Epidermal melanocyte (primary cell): ENCODE results near the gene NFIB.

Experiments
- DNase-seq: peaks from one replicate; pipeline ENCODE4 v3.0.0; 2011; ENCODE audit warnings: low spot score; ENCODE audit not compliant: insufficient read length

Gene NFIB

DNA sequence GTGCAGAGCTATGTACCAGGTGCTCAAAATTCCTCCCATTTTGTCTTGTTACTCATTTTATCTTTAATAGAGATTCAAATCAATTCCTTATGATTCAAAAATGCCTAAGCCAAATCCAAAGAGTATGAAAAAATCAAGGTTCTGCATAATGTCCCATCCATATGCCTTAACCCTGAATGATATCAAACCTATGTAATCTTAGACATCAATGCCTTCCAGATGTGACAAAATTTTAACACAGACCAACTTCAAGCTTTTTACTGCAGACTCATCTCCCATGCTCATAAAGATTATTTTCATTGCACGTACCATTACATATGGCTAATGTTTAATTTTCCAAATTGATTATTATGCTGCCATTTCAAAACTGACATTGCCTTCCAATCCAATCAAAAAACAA, 122.4 kb downstream of the NFIB start:
- no peak for DNase-seq

DNA sequence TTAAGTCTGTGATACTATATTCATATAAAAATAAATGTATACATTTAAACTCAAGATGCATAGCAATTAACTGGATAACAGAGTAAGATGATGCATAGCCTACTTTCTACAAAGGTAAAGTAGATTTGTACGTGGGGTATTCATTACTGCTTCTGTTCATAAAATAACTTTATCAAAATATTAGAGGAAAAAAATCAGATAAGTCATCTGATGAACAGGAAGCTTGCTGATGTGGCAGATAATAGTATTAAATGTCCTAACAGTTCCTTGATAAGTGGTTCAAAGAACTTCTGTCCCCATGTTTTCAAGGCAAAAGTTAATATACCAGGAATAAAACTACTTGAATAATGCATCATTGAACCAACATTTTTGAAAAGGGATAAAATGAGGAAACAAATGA, 123.7 kb downstream of the NFIB start:
- no peak for DNase-seq

DNA sequence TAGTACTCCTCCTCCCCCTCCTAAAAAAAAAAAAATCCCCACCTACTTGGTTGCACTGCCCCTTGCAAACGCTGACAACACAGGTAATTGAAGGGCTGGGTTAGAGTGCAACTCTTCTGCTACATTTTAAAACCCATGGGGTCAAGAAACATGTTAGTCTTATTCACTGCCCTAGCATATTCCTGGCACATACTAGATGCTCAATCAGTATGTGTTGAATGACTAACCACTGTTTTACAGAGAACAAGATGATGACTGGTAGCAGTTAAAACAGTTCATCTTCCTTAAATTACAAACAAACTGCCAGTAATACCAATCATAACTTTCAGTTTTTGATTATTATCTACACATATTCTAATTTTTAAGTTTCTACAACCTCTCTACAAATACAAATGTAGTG, 124.4 kb downstream of the NFIB start:
- DNase-seq, result no peak

DNA sequence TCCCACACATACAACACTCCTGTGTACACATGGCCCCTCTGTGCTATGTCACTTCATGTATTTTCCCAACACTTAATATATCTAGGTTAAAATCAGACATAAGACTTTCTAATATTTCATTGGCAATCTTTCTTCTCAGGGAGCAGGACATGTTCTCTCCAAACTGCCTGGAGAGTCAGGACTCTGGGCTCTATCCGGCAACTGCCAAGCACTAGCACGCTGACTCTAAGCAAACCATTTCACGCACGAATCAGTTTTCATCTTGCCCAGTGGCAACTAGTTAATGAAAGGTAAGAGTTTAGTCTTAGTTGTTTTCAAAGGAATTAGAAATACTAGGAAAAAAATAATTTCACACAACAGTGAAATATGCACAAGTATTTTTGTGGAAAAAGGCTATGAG, 124.8 kb downstream of the NFIB start:
- no peak for DNase-seq

DNA sequence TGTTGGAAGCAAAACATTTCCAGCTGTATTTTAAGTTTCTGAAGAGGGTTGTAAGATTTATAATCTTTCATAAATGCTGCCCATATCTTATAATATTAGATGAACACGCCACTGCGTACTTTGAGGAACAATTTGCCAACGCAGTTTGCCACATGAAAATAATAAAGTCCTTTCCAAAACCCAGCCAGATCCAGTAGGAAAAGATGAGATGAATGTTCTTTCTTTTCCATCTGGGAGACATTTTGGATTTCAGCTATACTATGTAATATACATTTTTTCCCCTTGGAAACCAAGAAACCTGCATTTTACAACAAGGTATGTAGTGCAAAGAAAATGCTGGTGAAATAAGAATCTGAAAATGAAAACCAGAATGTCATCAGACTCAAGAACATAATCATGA, 125.4 kb downstream of the NFIB start:
- no peak for DNase-seq

DNA sequence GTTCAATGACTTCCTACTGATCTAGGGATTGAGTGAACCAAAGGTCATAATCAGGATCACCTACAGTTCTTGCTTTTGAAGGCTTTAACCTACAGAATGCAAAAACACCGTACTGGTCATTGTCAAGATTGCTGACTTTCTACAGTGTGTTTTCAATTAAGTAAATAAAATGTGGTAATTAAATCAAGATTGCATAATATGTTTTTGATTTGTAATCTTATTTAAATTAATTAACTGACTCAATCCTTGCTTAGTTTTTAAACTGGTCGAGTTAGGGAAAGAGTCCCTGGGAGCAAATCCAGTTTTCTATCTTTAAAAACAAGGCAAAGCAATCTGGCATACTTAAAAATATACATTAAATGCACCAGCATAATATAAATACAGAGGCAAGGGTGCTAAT, 125.9 kb downstream of the NFIB start:
- DNase-seq, result no peak

DNA sequence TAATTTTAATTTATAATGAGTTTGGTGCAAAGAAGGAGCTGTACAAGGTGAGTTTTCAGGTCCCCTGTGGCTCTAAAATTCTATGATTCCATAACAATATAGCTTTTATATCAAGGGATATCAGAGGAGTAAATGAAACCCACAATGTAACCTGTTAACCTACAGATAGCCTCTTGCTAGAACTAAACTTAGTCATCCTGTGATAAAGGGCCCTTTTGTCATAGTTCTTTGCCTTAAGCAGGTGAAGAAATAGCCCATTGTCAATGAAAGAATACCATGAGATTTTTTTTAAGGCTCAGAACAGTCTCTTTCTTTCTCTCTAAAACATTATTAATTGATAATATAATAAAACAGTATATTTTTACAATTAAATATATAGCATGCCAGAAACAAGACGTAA, 127.8 kb downstream of the NFIB start:
- DNase-seq, result no peak

DNA sequence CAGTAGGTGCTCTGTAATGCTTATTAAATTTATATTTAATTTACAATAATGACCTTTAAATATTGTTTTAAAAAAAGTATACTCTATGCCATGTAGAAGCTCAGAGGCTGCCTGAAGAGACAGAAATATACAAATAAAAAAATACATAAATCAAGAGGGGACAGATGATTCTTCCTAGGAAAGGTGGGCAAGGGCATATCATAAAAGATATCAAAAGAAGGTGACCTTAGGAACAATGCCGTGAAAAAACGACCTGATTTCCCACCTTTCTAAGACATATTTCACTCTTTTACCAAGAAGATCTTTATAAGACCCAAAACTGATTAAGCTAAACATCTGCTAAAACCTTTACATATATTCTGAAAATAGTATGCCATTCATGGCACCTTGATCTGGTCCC, 128.9 kb downstream of the NFIB start:
- DNase-seq, result no peak

DNA sequence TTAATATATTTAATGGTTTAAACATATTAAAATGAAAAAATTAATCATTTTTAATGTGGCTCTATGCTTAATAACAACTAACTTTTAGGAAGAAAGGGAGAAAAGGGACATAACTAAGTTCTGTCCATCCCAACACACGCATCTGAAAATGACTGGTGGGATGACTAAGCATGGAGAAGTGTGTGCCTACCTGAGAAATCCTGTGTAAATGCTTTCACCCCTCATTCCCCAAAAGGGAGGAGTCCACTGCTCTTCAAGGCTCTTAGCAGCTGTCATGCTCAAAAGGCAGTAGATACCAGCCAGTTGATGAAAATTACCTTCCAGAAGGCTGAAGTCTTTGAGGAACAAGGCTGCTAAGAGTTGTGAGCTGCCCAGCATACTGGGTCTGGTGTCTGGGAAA, 130.9 kb downstream of the NFIB start:
- DNase-seq, result no peak

DNA sequence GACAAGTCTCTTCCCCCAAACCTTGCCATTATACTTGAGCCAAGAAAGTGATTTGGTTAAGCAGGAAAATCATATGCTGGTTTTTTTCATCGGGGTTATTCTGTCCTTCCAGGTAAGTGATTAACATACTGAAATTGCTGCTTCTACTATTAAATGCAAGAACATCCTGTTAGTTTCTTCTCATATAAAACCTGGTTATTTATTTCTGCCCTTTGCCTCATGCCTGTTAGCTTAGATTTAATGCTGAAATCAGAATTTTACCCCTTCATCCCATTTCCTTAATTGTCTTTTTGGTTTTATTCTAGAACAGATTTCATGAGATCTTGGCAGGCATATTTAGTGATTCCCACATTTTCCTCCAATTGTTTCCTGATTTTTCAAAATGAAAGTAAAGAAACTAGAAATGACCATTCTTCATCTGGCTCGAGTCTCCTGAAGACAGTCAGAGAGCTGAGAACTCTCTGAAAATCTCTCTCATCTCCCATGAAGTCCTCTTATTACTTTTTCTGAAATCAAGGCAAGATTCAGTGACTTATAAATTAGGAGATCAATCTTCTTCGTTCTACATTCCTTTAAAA, 132.9 kb downstream of the NFIB start:
- DNase-seq, result no peak

DNA sequence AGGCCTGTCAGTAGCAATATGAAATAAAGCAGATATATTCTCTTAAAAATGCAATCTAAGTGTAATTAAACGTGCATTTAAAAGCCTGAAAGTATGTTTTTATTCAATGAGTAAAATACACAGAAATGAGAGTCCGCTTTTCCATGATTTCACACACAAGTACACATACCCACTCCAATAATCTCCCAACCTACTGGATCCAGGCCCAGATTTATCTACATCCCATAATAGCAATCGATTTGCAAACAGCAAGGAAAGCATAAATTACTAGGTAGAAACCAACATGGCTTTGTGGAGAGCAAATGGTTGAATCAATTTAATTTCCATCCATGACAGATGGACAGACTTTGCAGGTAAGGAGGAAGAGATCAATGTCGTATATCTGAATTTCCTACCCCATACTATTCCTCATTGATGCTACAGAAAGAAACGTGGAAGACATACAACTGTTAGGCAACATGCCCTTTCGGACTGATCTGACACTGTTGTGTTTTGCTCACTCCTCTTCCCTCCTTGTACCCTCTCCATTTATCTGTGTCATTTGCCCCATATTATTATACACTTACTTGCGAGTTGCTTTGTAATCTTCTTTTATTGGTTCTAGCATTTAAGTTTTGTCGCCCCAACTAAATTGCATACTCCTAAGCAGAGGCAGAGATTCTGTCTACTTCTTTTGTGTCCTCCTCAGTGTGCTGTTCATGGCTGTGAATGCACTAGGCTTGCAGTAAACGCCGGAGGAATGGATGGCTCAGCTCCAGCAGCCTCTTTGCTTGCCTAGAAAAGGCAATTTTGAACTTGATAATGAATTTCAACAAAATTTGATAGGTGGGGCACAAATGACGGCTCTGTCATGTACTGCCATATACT, 133.6 kb downstream of the NFIB start:
- DNase-seq, result no peak

DNA sequence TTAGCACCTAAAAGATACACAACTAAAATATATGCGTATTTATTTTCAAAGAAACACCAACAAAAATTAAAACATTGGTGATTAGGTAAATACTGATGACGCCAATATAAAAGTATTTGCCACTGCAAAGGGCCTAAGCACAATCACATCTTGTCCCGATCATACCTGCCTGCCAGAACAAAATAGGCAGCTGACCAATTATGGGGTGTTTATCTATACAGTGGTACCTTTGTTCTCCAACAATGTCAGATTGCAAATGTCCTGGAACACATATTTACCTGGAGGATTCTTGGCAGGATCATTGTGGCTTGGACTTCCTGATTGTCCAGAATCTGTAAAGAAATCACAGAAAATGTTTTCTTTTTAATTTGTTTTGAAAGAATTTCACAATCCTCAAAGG, 134.5 kb downstream of the NFIB start:
- DNase-seq, result no peak

DNA sequence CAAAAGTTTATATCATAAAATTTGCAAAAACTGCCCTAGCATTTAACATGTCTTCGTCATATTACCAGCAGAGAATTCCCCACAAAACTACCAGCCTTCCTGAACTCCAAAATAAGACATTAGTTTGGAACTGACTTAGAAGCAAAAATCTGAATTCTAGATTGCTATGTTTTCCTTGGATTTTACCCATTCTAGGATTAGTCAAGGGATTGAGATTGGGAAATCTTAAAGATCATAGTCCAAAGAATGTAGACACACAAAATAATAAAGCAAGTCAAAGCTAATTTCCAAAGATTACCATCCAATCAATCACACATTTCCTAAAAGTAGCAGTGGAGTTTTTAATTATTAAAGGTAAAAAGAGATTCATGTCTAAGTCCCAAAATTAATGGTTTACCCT, 138.2 kb downstream of the NFIB start:
- DNase-seq, result no peak

DNA sequence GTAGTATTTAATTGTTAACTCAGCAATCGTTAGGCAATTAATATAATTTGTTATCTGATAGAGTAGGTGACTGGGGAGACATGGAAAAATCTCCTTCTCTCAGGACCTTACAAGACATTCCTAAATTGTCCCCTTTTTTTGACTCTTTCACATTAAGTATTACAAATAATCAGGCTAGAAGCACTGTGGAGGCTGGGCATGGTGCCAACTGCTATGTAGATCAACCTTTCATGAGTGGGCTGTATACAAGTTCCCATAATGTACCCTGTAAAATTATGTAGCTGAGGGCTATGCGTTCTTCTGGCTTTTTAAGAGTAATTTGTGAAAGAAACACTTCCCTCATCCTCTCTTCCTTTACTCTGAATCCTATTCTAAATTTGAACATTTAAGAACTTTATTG, 140.2 kb downstream of the NFIB start:
- no peak for DNase-seq

DNA sequence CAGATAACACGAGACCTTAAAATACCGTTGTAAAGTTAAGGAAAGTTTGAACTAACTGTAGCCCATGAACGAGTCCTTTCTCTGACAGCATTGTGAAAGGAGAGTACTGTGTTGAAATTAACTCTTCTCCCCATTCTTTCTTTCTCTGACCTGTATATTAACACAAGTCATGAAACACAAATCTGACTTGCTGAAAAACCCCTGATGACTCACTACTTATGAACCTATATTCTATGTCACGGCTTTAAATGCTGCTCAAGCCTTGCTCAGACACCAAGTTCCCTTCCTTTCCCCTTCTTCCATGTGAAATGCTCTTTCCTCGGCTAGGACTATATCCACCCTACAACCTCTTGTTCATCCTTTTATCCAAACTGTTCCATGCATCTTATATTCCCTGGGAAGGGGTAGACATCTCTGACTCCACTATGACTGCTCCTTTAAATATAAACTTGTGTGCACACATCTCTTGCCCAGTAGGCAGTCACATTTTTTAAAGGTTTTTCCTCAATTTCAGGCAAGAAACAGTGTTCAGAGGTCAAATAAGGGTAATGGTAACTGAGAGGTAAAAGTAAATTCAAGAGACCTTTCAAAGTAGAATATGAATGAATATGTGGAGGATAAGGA, 142.9 kb downstream of the NFIB start:
- no peak for DNase-seq

DNA sequence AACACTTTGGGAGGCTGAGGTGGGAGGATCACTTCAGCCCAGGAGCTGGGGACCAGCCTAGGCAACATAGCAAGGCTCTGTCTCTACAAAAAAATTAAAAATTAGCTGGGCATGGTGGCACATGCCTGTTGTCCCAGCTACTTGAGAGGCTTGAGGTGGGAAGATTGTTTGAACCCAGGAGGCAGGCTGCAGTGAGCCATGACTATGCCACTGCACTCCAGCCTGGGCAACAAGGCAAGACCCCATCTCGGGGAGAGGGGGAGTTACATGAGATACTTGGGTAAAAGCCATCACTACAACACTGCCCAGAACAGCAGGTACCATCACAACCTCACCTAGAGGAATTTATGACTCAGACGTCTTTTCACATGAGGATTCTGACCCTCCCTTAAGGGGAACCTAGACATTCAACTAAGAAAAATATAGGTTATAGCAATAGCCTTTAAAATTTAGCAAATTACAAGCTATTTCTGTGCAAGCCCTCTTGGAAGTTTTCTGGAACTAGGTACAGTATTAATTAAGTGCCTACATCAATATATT, 143.5 kb downstream of the NFIB start:
- no peak for DNase-seq

DNA sequence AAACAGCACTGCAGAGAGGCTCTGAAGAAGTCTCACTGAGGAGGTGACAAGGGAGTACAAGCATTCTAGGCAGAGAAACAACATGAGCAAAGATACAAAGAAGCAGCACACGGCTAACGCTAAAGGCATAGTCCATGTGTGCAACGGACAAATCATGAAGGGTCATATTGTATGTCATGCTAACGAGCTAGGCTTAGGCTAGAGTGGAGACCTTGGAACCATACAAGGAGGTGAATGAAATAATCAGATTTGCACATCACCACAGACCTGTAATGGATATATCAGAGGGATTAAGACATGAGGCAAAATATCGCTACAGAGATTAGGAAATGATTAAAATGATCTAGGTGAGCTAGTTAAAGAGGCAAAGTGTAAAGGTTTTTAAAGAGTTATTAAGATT, 145.6 kb downstream of the NFIB start:
- DNase-seq, result no peak

DNA sequence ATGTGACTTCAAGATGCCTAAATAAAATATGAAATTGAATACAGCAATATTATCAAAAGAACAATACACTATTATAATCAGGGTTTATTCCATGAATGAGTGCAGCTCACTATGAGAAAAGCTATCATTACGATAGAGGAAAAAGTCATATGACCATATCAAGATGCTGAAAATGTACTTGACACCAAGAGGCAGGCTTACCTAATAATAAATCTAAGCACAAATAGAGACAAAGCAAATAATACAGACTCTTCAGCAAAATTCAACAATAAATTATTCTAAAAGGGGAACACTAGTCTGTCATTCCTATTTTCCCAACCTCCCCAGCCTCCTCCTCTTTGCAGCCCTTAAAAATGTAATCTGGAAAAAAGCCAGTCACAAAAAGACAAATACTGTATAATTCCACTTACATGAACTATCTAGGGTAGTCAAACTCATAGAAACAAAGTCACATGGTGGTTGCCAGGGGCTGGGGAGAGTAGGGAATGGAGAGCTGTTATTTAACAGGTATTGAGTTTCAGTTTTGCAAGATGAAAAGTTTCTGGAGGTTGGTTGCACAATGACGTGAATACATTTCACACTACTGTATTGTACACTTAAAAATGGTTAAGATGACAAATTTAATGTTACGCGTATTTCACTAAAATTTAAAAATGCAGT, 148.4 kb downstream of the NFIB start:
- DNase-seq, result no peak

DNA sequence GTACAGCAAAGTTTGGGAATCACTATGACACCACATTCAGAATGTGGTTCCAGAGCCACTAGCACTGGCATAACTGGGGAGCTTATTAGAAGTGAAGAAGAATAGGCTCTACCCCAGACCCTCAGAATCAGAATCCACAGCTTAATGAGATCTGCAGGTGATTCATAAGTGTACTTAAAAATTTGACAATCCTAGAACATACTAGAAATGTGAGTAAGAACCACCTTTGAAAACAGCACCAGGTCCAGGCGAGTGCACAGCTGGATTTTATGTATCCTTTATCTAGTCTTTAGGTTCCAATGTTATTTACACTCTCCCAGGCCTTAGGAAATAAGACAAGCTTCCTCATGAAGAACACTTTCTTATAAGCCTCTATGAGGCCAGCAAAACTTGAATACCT, 149.0 kb downstream of the NFIB start:
- DNase-seq, result no peak

DNA sequence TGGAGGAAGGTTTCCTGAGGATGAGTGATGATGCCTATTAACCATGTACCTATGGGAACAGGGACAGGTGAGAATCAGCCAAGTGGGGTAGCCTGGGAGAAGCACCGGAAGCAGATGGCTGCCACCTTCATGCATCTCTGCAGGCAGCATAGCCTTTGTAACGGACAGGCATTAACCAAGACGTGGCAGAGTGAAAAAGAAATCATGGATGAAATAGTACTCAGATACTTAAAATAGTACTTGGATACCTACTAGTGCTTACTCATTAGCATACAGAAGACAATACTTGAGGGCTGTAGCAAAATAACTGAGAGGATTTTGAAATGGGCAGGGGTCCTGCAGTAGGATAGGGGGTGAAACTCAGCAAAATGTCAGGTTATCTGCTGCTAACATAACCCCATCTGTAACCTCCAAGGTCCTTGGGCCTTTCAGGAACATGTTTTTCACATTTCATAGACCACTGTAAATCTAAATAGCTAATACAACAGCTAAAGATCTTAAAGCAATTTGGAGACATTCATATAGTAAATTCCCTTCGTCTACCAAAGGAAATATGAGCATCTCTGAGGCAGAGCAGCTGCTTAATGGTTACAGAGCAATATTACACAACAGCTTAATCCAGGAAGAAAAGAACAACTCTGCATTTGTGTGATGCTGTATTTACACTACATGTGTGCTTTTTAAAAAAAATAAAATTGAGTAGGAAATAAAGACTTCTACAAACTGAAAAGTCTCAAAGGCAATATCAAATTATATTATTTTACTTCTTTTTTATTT, 154.3 kb downstream of the NFIB start:
- no peak for DNase-seq

DNA sequence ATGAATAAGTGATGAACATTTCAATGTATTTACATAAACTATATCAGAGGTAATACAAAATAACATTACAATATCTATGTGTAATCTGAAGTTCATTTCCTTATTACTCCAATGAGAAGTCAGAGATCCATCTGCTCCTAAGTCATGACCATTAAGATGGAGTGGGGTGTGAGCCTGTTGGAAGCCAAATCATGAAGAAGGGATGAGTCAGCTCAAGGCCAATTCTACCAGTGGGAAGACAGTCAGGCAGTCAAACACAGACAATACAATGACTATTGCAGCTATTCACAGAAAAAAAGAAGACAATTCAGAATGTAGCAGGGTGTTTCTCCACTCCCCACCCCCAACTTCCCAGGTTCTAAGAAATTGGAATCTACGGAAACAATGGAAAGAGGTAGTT, 155.0 kb downstream of the NFIB start:
- no peak for DNase-seq
